ENCODE data around the gene HSPA4. TPM values are rescaled to one million over a fixed set of nuclear protein-coding genes. Genes with fewer than 3 reads are reported as not detected.

HSPA4 gene
- total and polyA plus RNA-seq, 2 of the 13 experiments (the other 11 are each of a cell fraction or from before 2014, with no cell fraction given) = 36.6 to 231 TPM

GRCh38 chr5:133124891-133125290, 73.1 kb downstream of the HSPA4 start:
- H3K27ac ChIP-seq (ENCODE audit: extremely low read length, insufficient read depth, low read length) = no peak overlapping the region
- H3K9ac ChIP-seq (ENCODE audit: insufficient read depth, low read depth, low read length) = no peak overlapping the region
- H3K9me3 ChIP-seq (ENCODE audit: low read length) = no peaks in the 10 kb centered on the region
- BruUV-seq (replicated peaks) = no TSS peak
- in situ Hi-C loops (cut with HindIII; ENCODE audit: extremely low pct_ligation_motif_present, low pct_unique_long_range_greater_than_20kb) (no loop called here), intact Hi-C loops (cut with micrococcal nuclease; ENCODE audit: unreplicated experiment) (no loop called here)
- H3K27me3 ChIP-seq (ENCODE audit: control insufficient read depth in 1 of 2, insufficient read depth in 2 of 2, low read length in 2 of 2) = peaks cover 1 to 12% of the 10 kb centered on the region in 2 experiments; a peak in 3 of 5 replicates
- CTCF ChIA-PET (ENCODE audit: low intra/inter-chr PET ratio, low total read pairs) = no interaction called here
- H2AFZ ChIP-seq (ENCODE audit: low read length) = no peak overlapping the region
- no peak overlapping the region for H3K4me2 ChIP-seq (ENCODE audit: low read depth, low read length)
- 11% methylated on average over 4 of the region's 4 CpGs for WGBS (ENCODE audit: low lambda C conversion rate)
- ATAC-seq (no peak), FAIRE-seq (no peak), DNase-seq (ENCODE audit: low spot score) (no peak)
- POLR2A ChIA-PET = no interaction called here
- H3K4me1 ChIP-seq (ENCODE audit: insufficient read depth, low read length) = peaks cover 11% of the 10 kb centered on the region
- H4K20me1 ChIP-seq (ENCODE audit: insufficient read depth, low read length) = no peaks in the 10 kb centered on the region
- TF ChIP-seq ZNF382 (CRISPR knock-in tag; IDR thresholded peaks at IDR 0.05; ENCODE audit: borderline replicate concordance) = no peak
- TF ChIP-seq ZNF414 (CRISPR knock-in tag; IDR thresholded peaks at IDR 0.05) = no peak
- no peak for TF ChIP-seq PREB (CRISPR knock-in tag; IDR thresholded peaks at IDR 0.05)
- no peak for TF ChIP-seq CAMTA2 (CRISPR knock-in tag; IDR thresholded peaks at IDR 0.05; ENCODE audit: borderline replicate concordance)
- TF ChIP-seq NFE2L2 (IDR thresholded peaks at IDR 0.05; ENCODE audit: low read length) = no peak
- H3K36me3 ChIP-seq (replicated peaks in 1 of 2; ENCODE audit: control insufficient read depth in 1 of 2, insufficient read depth in 2 of 2, low read length in 2 of 2) = no peaks in the 10 kb centered on the region
- H3K4me3 ChIP-seq (replicated peaks in 1 of 3; ENCODE audit: insufficient read depth in 1 of 3, low read depth in 2 of 3, low read length in 3 of 3) = no peak overlapping the region
- no peaks in the 10 kb centered on the region for H3K79me2 ChIP-seq (ENCODE audit: insufficient read depth, low read length)

- Histone ChIP-seq H3K27me3 (ENCODE audit: control insufficient read depth in 1 of 2, insufficient read depth in 2 of 2, low read length in 2 of 2) (peaks cover 1 to 23% of the 10 kb centered on the region in 2 experiments; a peak in 2 of 5 replicates), H4K20me1 (ENCODE audit: insufficient read depth, low read length) (no peaks in the 10 kb centered on the region), H3K36me3 (replicated peaks in 1 of 2; ENCODE audit: control insufficient read depth in 1 of 2, insufficient read depth in 2 of 2, low read length in 2 of 2) (no peaks in the 10 kb centered on the region), H3K4me2 (ENCODE audit: low read depth, low read length) (no peak overlapping the region), H3K4me1 (ENCODE audit: insufficient read depth, low read length) (no peaks in the 10 kb centered on the region), H3K27ac (ENCODE audit: extremely low read length, insufficient read depth, low read length) (no peak overlapping the region), H3K9me3 (ENCODE audit: low read length) (no peaks in the 10 kb centered on the region), H2AFZ (ENCODE audit: low read length) (no peak overlapping the region), H3K4me3 (replicated peaks in 1 of 3; ENCODE audit: insufficient read depth in 1 of 3, low read depth in 2 of 3, low read length in 3 of 3) (no peak overlapping the region), H3K79me2 (ENCODE audit: insufficient read depth, low read length) (no peaks in the 10 kb centered on the region), H3K9ac (ENCODE audit: insufficient read depth, low read depth, low read length) (no peak overlapping the region)
- TF ChIP-seq TOPORS (CRISPR knock-in tag; IDR thresholded peaks at IDR 0.05) (no peak), CEBPB (IDR thresholded peaks at IDR 0.05; ENCODE audit: borderline replicate concordance, low read depth, low read length) (no peak), RNF219 (CRISPR knock-in tag; IDR thresholded peaks at IDR 0.05) (no peak), ZNF343 (CRISPR knock-in tag; IDR thresholded peaks at IDR 0.05) (no peak), ZNF234 (CRISPR knock-in tag; conservative IDR thresholded peaks at IDR 0.05) (no peak), FOSL1 (CRISPR knock-in tag; IDR thresholded peaks at IDR 0.05; ENCODE audit: borderline replicate concordance) (no peak), ATF7 (IDR thresholded peaks at IDR 0.05) (no peak), ATF7 (CRISPR knock-in tag; IDR thresholded peaks at IDR 0.05) (no peak), ZNF615 (CRISPR knock-in tag; IDR thresholded peaks at IDR 0.05; ENCODE audit: borderline replicate concordance) (no peak)
- POLR2A ChIA-PET = no interaction called here
- DNase-seq (ENCODE audit: low spot score) (no peak), ATAC-seq (no peak), FAIRE-seq (no peak)
- no TSS peak for BruUV-seq (replicated peaks)
- in situ Hi-C loops (cut with HindIII; ENCODE audit: extremely low pct_ligation_motif_present, low pct_unique_long_range_greater_than_20kb) (no loop called here), intact Hi-C loops (cut with micrococcal nuclease; ENCODE audit: unreplicated experiment) (no loop called here)
- 67% methylated on average over 1 of the region's 1 CpG for WGBS (ENCODE audit: low lambda C conversion rate)
- CTCF ChIA-PET (ENCODE audit: low intra/inter-chr PET ratio, low total read pairs) = no interaction called here
These were observed 76.3 kb downstream of the HSPA4 start for GRCh38 chr5:133128066-133128465.
